Hepatic stellate cell (primary cell): Measurements from ENCODE around the gene GPR161.
A peak's percentile ranks its signal among the peaks of the same experiment; 100 is the strongest.
"Not testable (repeated sequence)": the region's sequence is repeated elsewhere in the genome, so short reads cannot be mapped to it uniquely, and the experiment has no call there.

Experiments
- DNase-seq: peaks from one replicate; pipeline ENCODE4 v3.0.0; 2011; ENCODE audit warnings: low spot score

The GPR161 gene, protein sequence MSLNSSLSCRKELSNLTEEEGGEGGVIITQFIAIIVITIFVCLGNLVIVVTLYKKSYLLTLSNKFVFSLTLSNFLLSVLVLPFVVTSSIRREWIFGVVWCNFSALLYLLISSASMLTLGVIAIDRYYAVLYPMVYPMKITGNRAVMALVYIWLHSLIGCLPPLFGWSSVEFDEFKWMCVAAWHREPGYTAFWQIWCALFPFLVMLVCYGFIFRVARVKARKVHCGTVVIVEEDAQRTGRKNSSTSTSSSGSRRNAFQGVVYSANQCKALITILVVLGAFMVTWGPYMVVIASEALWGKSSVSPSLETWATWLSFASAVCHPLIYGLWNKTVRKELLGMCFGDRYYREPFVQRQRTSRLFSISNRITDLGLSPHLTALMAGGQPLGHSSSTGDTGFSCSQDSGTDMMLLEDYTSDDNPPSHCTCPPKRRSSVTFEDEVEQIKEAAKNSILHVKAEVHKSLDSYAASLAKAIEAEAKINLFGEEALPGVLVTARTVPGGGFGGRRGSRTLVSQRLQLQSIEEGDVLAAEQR

DNA sequence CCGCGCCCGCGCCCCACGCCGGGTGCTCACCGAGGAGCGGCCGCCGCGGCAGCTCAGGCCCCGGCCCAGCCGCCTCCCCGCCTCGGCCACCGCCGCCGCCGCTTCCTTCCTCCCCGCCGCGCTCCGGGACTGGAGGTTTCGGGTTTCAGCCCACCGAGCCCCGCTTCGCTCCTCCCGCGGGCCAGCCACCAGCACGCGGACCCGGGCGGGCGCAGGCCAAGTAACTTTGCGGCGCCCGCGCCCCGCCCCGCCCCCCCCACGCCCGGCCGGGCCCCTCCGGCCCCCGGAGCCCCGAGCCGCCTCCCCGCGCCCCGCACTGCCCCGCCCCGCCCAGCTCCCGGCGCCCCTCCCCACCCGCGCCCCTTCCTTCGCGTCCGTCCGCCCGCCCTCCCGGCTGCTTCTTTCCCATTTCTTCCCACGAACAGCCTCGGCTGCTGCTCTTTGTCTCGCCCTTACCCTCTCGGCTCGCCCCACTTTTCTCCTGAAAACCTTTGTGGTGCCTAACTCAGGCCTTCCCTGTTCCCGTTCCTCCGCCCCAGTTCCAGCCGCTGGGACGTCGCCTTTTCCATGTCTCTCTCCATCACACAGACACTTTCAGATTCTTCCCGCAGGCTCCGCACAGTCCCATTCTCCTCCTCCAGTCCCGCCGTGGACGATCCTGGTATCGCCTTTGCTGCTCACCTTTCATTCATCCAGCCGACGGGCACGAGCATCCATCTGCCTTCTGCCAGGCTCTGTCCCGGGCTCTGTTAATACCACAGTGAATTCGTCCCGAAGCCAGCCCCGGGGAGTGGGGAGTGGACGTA is at the start of gene GPR161:
GPR161 (minus strand) TSS at position 222 of the 806 bp plus-strand sequence. CDS start 32,080 bp downstream, outside the sequence.
- peak; percentile 48 for DNase-seq

DNA sequence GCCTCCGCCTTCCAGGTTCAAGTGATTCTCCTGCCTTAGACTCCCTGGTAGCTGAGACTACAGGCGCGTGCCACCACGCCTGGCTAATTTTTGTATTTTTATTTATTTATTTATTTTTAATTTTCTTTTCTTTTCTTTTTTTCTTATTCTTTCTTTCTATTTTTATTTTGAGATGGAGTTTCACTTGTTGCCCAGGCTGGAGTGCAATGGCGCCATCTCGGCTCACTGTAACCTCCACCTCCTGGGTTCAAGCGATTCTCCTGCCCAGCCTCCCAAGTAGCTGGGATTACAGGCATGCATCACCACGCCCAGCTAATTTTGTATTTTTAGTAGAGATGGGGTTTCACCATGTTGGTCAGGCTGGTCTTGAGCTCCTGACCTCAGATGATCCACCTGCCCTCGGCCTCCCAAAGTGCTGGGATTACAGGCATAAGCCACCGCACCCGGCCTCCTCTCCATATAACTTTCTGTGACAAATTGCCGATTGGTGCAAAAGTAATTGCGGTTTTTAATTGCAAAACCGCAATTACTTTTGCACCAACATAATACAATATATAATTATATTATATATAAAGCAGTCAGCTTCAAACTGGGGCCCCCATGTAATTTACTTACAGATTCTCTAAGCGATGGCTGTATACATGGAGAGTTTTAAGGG is 44.5 kb upstream of the GPR161 start:
- not testable (repeated sequence) for DNase-seq

DNA sequence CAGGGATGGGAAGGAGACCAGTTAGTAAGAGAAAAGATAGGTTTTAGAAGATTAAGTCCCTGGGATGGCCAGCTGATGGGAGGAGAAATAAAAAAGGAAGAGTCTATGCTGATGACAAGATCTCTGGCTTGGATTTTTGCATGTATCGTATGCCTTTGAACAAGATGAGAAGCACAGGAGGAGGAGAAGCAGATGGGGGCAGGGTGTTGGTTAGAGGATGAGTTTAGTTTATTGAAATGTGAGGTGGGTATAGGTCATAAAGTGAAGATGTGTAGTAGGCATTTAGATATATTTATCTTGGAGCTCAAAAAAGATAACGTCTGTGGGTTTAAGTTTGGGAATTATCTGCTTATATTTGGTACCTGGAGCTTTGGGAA is 43.4 kb upstream of the GPR161 start:
- DNase-seq: no peak

DNA sequence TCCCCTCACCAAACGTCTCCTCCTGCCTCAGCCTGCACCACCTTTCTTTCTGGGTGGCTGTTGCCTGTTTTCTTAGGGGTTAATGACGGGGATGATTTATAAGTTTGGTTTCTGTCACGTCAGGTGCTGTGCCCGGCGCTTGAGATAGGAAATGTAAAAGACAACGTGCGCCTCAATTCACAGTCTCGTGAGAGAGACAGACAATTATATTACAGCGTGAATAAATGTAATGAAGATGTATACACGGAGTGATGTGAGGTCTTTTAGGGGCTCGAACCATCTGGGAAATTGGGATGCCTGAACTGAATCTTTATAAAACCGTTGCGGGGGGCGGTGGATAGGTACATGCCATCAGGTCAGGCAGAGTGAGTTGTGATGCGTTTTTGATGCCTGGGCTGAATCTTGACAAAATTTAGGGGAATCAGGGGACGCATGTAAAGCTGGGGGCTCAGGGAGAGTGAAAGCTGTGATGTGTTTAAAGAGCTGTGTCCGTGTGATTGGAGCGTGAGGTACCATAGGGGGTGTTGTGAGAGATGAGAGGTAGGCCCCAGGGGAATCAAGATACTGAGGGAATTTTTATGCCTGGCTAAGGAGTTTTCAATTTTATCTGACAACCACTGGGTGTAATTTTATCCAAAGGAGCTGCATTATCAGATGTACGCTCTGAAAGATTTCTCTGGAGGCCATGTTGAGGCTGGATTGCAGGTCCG is 42.9 kb upstream of the GPR161 start:
- peak; percentile 39 for DNase-seq

DNA sequence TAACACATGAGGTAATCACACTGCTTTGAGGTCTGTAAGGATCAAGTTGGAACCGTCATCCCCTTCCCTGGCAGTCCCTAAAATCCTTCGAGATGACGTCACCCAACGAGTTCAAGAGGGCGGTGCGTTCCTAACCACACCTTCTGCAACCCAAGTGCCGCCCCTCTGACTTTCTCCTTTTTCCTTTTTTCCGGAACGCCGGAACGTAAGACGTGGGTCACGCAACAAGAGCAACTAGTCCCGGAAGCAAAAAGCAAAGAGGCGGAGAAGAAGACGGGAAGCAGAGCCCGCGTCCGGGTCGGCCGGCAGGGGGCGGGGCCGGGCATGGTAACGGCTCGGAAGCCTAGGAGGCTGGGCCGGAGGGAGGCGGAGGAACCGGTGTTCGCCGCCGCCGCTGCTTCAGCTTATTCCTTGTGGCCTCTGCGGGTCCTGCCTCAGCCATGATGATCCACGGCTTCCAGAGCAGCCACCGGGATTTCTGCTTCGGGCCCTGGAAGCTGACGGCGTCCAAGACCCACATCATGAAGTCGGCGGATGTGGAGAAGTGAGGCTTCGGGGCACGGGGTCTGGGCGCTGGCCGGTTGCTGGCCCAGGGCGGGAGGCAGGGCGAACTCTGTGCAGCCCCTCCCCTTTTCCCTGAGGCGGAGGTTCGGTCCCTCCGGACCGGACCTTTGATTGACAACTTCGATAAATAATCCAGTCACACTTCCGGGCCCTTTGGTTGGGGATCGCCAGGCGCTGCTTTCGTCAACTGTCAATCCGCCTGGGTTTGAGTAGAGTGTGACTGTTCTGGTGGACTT is 42.1 kb upstream of the GPR161 start, which contains the start of gene TIPRL:
TIPRL (plus strand) TSS at position 325 of the 800 bp plus-strand sequence; CDS start at position 441, 116 bp downstream.
- peak; percentile 84 for DNase-seq

DNA sequence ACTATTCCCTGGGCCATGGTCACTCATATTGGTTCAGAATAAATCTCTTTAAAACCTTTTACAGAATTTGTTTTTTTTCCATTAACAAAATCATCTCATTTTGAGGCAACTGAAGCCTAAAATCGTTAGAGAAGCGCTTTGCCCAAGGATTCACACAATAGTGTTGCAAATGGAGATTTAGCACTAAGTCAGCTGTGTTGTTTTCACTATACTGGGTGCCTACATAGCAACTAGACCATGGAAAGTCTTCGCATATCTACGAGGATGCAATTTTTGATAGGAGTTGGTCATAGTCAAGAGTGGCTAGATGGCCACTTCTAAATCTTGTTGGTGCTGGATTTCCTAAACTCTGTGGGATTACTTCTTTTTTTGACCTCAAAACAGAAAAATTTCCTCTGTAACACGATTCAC is 41.5 kb upstream of the GPR161 start:
- DNase-seq: no peak

DNA sequence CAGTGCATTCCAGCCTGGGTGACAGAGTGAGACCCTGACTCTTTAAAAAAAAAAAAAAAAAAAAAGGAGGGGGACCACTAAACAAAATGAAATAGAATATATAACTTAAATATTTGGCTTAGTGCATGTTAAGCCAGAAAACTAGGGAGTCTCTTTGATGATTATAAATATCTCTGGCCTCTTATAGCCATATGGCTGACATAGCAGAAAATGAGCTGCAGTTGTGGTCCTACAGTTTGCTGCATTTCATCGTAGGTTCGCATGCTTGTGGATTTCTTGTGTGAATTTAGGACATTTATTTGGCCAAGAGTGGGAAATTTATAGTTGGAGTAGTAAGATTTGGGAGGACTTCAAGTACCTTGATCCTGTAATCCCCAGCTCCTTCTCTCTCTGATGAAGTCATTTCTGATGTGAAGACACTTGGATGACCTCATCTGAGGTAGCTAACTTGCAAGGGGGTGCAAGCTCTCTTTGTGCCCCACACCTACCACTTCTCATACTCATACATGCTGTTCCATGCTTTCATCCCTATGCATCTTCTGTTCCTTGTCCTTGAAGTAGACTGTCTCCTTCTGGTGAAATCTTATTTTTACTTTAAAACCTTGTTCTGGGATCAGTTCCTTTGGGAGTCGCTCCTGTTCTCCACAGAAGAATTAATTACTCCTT is 35.7 kb upstream of the GPR161 start:
- no peak for DNase-seq

DNA sequence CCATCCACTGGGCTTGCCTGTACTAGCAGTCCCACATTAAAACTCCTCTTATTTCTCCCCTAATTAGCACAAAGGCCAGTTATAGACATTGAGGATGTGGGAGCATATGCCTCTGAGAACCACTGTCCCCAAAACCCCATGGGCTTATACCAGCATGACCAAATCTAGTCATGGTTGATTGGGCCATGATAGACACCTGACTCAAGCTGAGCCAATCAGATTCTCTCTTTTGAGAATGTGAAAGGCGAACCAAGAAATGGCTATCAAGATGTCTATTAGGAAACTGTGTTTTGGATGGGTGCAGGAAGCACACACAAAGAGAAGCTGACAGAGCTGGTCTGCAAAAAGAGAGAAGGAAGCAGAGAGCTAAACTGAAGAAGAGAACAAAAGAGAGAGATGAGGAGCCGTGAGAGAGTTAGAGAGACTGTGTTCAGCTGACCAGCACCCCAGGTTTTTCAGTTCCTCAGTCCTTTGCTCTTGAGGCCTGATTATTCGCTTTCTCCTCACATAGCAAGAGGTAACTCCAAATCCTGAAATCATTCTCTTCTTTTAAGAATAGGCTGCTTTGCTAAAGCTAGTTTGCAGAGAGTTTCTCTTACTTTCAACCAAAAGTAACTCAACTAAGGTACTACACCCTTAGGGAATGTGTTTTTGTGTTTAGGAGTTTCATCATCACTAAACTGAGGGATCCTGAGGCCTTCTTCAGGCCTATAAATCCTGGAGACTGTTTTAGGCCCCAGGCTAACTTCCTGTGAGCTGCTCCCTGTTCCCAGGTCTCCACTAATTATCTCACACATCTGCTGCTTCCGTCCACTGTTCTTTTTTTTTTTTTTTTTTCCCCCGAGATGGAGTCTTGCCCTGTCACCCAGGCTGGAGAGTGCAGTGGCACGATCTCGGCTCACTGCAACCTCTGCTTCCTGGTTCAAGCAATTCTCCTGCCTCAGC is 34.1 kb upstream of the GPR161 start:
- DNase-seq: no peak

DNA sequence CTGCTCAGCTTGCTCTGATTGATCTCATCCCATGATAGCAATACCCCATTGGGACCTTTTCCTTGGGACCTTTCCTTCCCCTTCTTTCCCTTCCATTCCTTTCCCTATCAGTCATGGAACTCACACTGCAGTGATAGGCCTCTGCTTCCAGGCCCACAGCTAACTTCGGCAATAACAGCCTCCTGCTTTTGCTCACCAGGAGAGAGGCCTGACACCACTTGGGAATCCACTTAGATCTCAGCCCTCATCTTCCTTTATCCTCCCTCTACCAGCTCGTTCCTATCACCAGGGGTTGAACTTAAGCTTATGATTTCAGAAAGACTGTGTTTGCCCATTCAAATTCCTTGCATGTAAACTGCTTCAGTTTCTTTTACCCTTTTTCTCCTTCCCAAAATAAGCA is 31.1 kb upstream of the GPR161 start:
- DNase-seq: peak; percentile 14

DNA sequence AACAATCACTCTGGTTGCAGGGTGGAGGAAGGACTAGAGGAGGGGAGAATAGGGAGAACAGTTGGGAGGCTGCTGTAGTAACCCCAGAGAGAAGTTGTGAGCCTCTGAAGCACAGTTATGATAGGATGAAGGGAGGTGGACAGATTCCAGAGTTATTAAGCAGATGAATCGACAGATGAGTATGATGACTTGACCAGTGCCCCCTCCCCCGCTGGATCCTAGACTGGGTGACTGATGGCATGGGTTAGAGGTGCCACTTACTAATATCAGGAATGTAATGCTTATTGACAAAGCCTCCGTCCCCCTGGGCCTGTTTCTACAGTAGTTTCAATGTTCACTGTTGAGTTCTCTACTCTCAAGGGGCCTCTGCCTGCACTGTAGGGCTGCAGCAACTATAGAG is 28.0 kb upstream of the GPR161 start:
- DNase-seq: no peak

DNA sequence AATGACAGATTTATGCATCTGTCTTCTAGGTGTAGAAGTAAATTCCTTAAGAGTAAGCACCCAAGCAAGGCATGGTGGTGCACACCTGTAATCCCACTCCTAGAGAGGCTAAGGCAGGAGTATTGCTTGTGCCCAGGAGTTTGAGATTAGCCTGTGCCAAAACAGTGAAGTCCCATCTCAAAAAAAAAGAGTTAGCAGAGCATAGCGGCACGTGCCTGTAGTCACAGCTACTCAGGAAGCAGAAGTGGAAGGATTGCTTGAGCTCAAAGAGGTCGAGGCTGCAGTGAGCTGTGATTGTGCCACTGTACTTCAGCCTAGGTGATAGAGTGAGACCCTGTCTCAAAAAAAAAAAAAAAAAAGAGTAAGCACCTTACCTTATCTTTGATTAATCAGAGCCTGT is 26.9 kb upstream of the GPR161 start:
- no peak for DNase-seq

DNA sequence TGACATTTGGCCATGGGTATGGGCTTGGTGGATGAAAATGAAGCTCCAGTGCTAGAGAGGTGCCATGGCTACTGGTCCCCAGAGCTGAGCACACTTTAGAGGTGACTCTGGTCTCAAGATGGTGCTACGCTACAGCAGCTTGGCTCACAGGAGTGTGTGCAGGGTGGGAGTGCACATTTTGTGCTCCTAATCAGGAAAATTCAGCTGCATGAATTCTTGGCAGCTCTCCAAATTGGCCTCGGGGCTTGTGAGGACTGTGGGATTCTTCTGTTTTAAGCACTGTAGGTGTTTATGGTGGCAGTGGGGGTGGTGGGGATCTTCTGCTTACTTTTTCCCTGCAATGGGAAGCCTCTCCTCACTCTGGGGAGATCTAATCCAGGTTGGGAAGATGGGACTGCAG is 24.7 kb upstream of the GPR161 start:
- no peak for DNase-seq

DNA sequence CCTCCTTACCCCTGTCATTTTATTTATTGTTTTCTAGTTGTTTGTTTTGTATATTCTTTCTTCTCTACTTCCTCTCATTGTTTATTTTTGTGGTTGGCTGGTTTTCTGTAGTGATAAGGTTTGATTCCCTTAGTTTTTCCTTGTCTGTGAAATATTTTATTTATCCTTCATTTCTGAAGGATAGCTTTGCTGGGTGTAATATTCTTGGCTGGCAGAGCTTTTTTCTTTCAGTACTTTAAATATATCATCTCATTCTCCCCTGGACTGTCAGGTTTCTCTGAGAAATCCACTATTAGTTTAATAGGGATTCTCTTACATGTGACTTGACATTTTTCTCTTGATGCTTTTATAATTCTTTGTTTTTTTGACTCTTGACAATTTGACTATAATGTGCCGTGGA is 23.2 kb upstream of the GPR161 start:
- DNase-seq: no peak

DNA sequence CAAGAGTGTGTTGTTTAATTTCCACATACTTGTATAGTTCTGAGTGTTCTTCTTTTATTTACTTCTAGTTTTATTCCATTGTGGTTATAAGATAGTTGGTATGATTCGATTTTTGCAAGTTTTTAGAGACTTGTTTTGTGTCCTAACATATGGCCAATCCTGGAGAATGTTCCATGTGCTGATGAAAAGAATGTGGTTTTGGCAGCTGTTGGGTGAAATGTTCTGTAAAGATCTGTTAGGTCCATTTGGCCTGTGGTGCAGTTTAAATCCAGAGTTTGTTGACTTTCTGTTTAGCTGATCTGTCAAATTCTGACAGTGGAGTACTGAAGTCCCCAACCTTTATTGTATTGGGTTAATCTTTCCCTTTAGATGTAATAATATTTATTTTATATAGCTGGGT is 22.5 kb upstream of the GPR161 start:
- no peak for DNase-seq

DNA sequence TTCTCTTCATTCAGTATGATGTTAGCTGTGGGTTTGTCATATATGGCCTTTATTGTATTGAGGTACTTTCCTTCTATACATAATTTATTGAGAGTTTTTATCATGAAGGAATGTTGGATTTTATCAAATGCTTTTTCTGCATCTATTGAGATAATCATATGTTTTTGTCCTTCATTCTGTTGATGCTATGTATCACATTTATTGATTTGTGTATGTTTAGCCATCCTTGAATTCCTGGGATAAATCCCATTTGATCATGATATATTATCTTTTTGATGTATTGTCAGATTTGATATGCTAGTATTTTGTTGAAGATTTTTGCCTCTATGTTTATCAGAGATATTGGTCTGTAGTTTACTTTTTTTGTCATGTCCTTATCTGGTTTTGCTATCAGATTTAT is 20.9 kb upstream of the GPR161 start:
- DNase-seq: no peak

DNA sequence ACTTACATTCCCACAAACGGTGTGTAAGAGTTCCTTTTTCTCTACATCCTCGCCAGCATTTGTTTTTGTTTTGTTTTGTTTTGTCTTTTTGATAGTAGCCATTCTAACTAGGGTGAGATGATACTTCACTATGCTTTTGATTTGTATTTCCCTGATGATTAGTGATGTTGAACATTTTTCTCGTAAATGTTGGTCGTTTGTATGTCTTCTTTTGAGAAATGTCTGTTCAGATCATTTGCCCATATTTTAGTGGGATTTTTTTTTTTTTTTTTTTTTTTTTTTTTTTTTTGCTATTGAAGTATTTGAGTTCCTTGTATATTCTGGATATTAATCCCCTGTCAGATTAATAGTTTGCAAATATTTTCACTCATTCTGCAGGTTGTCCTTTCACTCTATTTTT is 19.2 kb upstream of the GPR161 start:
- no peak for DNase-seq

DNA sequence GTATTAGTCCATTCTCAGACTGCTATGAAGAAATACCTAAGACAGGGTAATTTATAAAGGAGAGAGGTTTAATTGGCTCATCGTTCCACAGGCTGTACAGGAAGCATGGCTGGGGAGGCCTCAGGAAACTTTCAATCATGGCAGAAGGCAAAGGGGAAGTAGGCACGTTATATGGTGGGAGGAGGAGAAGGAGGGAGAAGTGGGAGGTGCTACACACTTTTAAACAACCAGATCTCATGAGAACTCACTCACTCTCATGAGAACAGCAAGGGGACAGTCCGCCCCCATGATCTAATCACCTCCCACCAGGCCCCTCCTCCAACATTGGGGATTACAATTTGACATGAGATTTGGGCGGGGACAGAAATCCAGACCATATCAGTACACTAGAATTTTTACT is 18.0 kb upstream of the GPR161 start:
- DNase-seq: not testable (repeated sequence)

DNA sequence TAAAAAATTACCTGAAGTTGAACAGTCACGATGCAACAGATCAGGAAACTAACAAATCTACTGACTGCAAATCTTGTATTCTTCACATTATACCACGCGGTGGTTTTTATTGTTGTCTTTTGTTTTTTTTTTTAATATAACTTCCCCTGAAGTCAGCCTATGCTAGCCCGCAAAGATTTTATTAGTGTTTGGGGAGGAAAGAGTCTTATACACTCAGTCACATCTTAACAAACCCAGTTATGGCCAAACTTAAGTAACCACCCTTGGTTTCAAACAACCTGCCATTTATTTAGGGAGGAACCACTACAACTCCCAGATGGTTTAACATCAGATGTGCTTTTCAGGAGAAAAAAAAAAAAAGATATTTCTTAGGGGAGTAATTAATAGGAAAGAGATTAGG is 15.2 kb upstream of the GPR161 start:
- no peak for DNase-seq

DNA sequence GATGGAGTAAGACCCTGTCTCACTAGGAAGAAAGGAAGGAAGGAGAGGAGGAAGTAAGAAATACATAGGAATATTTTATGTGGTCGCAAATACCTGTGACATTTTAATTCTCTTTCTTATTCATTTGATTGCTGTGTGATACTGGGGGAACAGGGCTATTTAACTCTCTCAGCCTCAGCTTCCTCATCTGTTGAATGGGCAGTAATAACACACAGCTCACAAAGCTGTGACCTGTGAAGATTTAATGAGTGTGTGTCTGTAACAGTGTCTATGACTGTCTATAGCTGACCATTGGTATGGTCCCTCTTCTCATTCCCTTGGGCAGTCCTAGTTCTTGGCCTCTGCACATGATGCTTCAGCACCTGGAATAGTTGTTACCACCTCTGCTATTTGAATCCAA is 13.6 kb upstream of the GPR161 start:
- DNase-seq: no peak
